Activated CD4-positive, alpha-beta T cell treated with anti-CD3 and anti-CD28 coated beads for 36 hours (primary cell): Measurements from ENCODE around the gene UFC1. TPM values are rescaled to one million over a fixed set of nuclear protein-coding genes. Genes with fewer than 3 reads are reported as not detected.

Experiments
- total RNA-seq, 2 experiments: library from RNA; stranded (reverse); gene quantifications; one replicate each; pipeline ENCODE4 v1.2.3, GENCODE V29; 2021

The UFC1 gene
- total RNA-seq, 2 experiments from 2014 or later, result 89.2 to 98.6 TPM

Other genes starting within 250 kb of the UFC1 start
- gene ITLN2, start 199.2 kb upstream of the UFC1 start, total RNA-seq, result not detected
- gene F11R, start 132.8 kb upstream of the UFC1 start, total RNA-seq, result 10 to 100 TPM; 16.9 to 25.2 TPM
- 10 to 100 TPM; 26.0 to 42.8 TPM for gene TSTD1, start 115.0 kb upstream of the UFC1 start, total RNA-seq
- 10 to 100 TPM; 34.5 to 42.8 TPM for gene USF1, start 108.0 kb upstream of the UFC1 start, total RNA-seq
- gene ARHGAP30, start 84.1 kb upstream of the UFC1 start, total RNA-seq, result 100 to 1,000 TPM; 125 to 165 TPM
- not detected for gene NECTIN4, start 64.4 kb upstream of the UFC1 start, total RNA-seq
- gene KLHDC9, start 55.6 kb upstream of the UFC1 start, total RNA-seq, result under 1 TPM; 0.39 to 0.50 TPM
- 100 to 1,000 TPM; 108 to 136 TPM for gene PFDN2, start 35.9 kb upstream of the UFC1 start, total RNA-seq
- gene NIT1, start 35.9 kb upstream of the UFC1 start, total RNA-seq, result 10 to 100 TPM; 58.2 to 62.1 TPM
- 10 to 100 TPM; 33.9 to 44.9 TPM for gene DEDD, start 21.3 kb upstream of the UFC1 start, total RNA-seq
- 10 to 100 TPM; 25.1 to 32.0 TPM for gene USP21, start 5.5 kb downstream of the UFC1 start, total RNA-seq
- gene PPOX, start 12.4 kb downstream of the UFC1 start, total RNA-seq, result 10 to 100 TPM; 21.5 to 28.8 TPM
- 10 to 100 TPM; 40.5 to 51.8 TPM for gene B4GALT3, start 23.5 kb downstream of the UFC1 start, total RNA-seq
- under 1 TPM; 0.40 to 0.71 TPM for gene ADAMTS4, start 45.1 kb downstream of the UFC1 start, total RNA-seq
- gene NDUFS2, start 48.4 kb downstream of the UFC1 start, total RNA-seq, result 10 to 100 TPM; 71.8 to 92.0 TPM
- 1 to 10 TPM in 1 of 2 experiments, under 1 TPM in 1; 0.98 to 2.2 TPM for gene FCER1G, start 61.3 kb downstream of the UFC1 start, total RNA-seq
- gene APOA2, start 69.7 kb downstream of the UFC1 start, total RNA-seq, result not detected
- gene TOMM40L, start 72.1 kb downstream of the UFC1 start, total RNA-seq, result 10 to 100 TPM; 12.3 to 13.2 TPM
- not detected for gene NR1I3, start 84.2 kb downstream of the UFC1 start, total RNA-seq
- gene PCP4L1, start 104.8 kb downstream of the UFC1 start, total RNA-seq, result under 1 TPM; 0.21 to 0.27 TPM
- 1 to 10 TPM; 4.6 to 5.3 TPM for gene MPZ, start 156.0 kb downstream of the UFC1 start, total RNA-seq
- gene SDHC, start 160.4 kb downstream of the UFC1 start, total RNA-seq, result 100 to 1,000 TPM; 191 to 235 TPM
- gene CFAP126, start 213.9 kb downstream of the UFC1 start, total RNA-seq, result not detected